ENCODE measurements around the gene USH1G. TPM values are rescaled to one million over a fixed set of nuclear protein-coding genes. Genes with fewer than 3 reads are reported as not detected.
"Not testable (repeated sequence)": the region's sequence is repeated elsewhere in the genome, so short reads cannot be mapped to it uniquely, and the experiment has no call there.

The USH1G gene
- total RNA-seq: not detected

DNA sequence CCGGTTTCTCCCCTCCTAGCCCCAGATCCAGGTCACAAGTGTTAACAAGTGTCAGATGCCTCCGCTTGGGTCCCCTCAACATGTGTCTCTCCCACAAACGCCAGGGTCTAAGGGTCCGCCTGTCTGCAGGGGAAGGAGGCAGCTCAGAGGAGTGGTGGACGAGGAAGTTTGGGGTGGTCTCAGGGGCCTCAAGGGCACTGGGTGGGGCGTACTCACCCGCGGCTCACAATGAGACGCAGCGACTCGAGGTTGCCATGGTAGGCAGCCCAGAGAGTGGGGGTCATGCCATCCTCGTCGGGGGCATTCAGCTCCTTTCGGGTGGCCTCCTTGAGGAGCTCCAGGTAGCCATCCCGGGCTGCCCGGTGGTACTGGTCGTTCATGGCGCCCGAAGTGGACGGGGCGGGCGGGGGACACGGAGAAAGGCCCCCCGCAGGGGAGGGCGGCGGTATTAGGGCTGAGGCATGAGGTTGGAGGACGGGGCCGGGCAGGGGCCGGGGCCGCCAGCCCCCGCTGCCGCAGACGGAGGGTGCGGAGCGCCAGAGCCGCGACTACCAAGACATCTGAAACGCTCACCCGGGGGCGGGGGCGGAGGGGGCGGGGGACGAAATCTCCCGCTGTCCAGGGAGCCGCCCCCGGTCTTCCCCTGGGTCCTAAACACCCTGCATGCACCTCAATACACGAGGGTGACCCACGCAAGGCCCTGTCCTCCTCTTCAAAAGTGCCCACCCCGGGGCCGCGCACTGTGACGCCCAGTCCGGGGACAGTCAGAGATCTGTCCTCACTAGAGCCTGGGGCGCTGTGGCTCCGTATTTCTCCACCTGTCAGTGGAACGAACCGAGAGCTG, at the start of gene USH1G:
Gene USH1G, minus strand, starts transcription at position 562 of the 844 bp plus-strand sequence. Its CDS starts 182 bp downstream, at position 380.
- intact Hi-C loops (cut with DNase I): no loop called here
- DNase-seq (ENCODE audit: low spot score) (no peak), ATAC-seq (peak; percentile 18)

DNA sequence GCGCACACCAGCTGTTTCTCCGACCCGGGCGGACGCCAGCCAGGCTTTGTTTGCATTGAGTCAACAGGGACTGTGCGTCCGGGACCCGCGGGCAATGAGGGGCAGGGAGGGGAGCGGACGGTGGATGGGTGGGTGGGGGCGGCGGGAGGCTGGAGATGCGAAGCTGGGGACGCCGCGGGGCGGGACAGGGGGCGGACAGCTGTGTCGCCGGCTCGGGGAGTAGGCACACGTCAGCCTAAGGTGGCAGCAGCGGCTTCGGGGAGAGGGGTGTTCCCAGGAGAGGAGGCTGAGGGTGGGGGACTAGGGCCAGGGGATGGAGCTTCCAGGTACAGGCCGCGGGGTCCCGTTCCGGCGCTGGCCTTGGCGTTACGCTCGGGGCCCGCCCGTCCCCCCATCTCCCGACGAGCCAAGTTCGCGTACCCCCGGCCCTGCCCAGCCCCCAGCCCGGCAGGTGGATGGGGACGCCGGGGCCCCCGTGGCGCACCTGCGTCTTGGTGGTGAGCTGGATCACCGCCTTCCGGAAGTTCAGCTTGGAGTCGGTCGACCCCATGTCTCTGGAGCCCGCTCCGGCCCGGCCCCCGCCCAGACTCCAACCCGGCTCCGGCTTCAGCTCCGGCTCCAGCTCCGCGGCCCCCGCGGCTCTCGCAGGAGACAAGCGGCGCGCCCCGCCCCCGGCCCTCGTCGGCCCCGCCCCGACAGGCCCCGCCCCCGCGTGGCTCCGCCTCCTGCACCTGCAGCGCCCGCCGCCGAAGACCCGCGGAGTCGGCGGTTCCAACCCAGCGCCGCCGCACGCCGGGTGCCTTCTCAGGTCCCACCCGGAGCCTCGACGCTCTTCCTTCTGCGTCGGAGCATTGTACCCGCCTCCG, 49.3 kb upstream of the USH1G start, which contains the start of gene HID1:
Gene HID1, minus strand, starts transcription at position 653 of the 866 bp plus-strand sequence. Its CDS starts 103 bp downstream, at position 550.
- intact Hi-C loops (cut with DNase I): no loop called here
- ATAC-seq (peak; percentile 31), DNase-seq (ENCODE audit: low spot score) (no peak)

DNA sequence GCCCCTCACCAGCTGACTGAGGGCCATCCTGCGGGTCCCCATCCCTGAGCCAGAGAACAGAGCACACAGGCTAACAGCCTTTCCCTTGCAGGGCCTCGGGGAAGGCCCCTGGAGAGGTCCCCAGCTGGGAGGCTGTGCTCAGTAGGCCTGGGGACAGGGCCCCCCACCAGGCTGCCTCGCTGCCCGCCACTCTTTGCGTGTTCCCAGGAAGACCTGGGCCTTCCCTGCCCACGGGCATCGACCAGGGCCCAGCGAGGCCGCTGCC, 48.7 kb upstream of the USH1G start:
- intact Hi-C loops (cut with DNase I): no loop called here
- DNase-seq (ENCODE audit: low spot score) (no peak), ATAC-seq (peak; percentile 11)

DNA sequence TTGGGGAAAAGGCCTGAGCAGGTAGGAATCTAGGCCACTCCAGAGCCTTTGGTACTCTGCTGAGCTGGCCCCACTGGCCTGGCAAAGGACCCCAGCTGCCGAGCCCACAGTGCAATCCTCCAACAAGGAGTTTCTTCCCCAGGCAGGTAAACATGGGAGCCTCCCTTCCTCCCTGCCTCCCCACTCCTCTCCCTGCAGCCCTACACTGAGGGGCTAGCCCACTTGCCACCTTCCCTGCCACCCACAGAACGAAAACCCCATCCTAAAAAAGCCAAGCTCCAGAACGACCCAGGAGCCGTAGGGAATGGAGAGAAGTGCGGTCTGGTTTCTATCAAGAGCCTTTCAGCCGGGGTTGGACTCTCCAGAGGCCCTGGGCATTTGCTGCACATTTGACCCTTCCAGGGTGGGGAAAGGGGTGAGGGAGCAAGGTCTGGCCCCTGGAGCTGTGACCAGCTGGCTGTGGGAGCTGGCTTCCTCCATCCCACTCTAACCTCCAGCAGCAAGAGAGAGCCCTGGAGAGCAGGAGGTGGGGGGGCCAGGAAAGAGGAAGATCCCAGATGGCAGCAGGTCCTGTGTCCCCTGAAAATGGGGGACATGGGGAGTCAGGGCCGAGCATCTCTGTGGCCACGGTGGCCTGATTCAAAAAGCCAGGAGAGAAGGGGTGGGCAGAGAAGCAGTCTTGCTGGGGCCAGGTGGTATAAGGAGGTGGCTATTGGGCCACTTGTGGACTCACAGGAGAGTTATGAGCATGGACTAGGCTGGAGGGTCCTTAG, 48.2 kb upstream of the USH1G start:
- intact Hi-C loops (cut with DNase I): no loop called here
- DNase-seq (ENCODE audit: low spot score) (no peak), ATAC-seq (no peak)

DNA sequence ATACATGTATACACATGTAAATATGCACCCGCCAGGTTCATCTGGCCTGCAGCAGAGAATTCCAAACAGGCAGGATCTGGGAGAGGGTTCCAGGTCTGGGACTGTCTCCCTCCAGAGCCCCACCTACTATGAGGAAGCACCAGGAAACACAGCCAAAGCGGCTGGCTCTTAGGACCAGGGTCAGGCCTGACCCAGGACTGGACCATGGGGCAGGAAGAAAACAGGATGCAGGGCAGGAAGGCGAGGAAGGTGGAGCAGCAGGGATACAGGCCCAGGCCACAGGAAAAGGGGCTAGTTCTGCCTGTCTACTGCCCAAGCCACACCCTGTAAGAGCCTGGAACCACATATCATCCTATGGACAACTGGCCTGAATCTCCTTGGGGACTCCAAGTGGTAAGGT, 47.3 kb upstream of the USH1G start:
- ATAC-seq: no peak

DNA sequence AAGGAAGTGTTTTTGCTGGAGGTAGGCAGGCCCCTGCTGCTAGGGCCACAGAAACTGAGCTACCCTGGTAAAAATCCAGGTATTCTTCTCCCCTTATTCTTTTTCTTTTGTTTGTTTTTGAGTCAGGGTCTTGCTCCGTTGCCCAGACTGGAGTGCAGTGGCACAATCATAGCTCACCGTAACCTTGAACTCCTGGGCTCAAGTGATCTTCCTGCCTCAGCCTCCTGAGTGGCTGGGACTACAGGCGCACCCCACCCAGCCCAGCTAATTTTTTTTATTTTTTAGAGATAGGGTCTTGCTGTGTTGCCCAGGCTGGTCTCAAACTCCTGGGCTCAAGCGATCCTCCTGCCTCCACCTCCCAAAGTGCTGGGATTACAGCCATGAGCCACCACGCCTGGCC, 46.4 kb upstream of the USH1G start:
- intact Hi-C loops (cut with DNase I): loop anchor here (10.0 kb wide), 1 partner anchor 45 kb away; the partner anchor contains the start of gene MRPL58
- not testable (repeated sequence) for ATAC-seq; DNase-seq (ENCODE audit: low spot score)

More for the DNA sequence above, 47.3 kb upstream of the USH1G start:
- no peak for DNase-seq (ENCODE audit: low spot score)
- intact Hi-C loops (cut with DNase I): no loop called here

DNA sequence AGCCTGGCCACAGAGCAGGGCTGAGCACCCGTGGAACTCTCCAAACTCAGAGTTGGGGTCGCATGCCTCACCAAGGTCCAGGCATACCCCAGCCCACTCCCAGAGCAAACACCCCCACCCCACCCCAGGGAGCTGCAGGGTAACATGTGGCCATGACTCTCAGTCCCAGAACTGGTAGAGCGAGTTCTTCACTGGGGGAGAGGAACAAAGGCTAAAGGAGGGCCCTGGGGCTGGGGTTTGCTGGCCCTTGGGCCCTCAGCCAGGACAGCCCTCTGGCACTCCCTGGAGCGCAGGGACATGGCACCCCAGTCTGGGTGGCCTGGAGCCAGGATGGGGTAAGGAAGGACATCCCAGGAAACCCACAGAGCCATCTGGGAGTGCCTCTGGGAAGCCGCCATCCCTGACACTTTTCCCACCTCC, 45.3 kb upstream of the USH1G start:
- DNase-seq (ENCODE audit: low spot score): no peak
- ATAC-seq: no peak
- intact Hi-C loops (cut with DNase I): loop anchor here (10.0 kb wide), 1 partner anchor 46 kb away; the partner anchor contains the start of gene MRPL58

DNA sequence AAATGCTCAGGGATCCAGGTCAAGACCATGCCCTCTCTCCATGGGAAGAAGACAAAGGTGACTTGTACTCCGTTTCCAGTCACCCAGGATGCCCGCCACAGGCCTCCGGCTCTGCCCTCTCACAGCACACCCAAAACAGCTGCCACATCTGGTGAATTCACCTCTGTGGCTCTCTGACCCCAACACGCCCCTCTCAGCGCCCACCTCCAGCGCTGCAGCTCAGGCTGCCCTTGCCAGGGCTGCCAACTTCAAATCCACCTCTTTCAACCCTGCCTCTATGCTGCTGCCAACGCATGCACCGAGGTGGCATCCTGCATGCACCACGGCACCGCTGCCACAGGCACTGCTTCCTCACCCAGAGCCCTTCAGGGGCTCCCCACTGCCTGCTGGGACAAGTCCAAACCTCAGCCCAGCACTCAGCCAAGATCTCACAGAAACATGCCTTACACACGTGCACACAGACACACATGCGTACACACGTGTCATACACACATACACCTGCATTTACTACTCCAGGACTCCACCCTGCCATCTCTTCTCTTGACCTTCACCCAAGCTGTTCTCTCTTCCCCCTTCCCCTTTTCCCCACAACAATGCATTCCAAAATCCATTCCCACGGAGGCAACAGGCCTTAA, 42.0 kb upstream of the USH1G start:
- DNase-seq (ENCODE audit: low spot score) (no peak), ATAC-seq (no peak)
- intact Hi-C loops (cut with DNase I): loop anchor here (10.0 kb wide), 1 partner anchor 50 kb away; the partner anchor contains the start of gene MRPL58

DNA sequence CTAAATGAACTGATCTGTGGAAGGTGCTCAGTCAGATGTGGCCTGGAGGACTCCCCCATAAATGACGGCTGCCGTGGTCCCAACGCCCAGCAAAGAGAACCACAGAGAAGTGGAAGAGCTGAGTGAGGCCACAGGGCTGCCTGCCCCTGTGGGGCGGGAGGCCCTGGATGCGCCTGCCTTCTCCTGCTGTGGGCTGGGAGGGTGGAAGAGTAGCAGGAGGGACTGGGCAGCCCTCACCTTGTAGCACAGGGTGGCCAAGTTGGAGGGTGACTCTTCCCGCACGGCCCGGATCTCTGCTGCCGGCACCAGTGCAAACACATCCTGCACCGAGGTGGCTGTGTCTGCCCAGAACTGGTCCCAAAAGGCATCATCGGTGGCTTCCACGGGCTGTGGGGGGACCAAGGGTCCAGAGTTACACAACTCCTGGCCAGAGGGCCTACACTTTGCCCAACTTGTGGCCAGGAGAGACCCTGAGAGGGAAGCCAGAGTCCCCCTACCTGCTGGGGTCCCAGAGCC, 41.2 kb upstream of the USH1G start:
- intact Hi-C loops (cut with DNase I): loop anchor here (10.0 kb wide), 1 partner anchor 50 kb away; the partner anchor contains the start of gene MRPL58
- ATAC-seq: no peak

DNA sequence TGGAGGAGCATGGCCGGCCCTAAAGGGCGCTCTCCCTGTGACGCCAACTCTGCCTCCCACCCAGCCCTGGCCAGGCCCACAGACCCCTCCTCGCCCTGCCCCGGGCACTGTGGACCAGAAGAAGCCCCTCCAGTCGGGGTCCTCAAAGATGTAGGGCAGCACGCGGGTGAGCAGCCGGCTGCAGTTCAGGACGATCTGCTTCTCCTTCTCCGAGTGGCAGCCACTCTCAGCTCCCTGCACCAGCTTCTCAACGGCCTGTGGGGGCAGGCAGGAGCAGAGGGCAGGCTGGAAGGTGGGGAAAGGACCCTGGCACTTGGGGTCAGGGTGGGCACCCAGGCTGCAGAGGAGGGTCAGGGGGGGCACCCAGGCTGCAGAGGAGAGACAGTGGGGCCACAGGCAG, 40.6 kb upstream of the USH1G start:
- intact Hi-C loops (cut with DNase I): loop anchor here (10.0 kb wide), 1 partner anchor 51 kb away; the partner anchor contains the start of gene MRPL58
- no peak for ATAC-seq

More for the DNA sequence above, 41.2 kb upstream of the USH1G start:
- DNase-seq (ENCODE audit: low spot score): no peak

DNA sequence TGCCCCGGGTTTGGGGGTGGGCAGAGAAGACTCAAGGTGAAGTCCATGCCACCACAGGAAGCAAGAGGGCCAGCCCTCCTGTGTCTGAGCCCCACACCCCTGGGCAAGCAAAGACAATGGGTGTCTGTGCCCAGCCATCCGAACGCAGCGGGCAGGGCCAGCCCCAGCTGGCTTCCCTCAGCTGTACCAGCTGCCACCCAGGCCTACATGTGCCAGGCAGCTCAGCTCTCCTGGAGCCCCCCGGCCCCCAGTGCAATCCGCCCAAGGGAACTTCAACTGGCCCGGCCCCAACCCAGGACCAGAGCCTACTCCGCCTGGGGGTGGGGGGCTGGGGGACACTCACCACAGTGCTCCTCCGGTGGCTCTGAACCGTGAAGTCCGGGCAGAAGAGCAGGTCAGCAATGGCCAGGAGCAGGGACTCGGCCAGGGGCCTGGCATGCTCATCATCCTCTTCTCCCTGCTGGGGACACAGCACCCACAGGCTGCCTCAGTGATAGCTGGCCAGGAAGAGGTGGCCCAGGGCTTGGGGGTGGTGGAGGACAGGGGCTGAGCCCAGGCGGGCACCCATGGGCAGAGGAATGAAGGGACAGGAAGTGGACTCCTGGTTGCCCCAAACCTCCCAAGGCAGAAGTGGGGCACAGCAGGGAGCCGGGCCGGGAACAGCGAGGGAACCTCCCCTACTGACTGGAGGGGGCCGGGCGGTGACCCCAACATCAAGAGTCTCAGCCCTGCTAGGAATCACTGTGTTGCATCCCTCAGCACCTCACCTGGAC, 39.8 kb upstream of the USH1G start:
- DNase-seq (ENCODE audit: low spot score) (no peak), ATAC-seq (no peak)
- intact Hi-C loops (cut with DNase I): loop anchor here (10.0 kb wide), 1 partner anchor 52 kb away; the partner anchor contains the start of gene MRPL58

More for the DNA sequence above, 40.6 kb upstream of the USH1G start:
- DNase-seq (ENCODE audit: low spot score): no peak

DNA sequence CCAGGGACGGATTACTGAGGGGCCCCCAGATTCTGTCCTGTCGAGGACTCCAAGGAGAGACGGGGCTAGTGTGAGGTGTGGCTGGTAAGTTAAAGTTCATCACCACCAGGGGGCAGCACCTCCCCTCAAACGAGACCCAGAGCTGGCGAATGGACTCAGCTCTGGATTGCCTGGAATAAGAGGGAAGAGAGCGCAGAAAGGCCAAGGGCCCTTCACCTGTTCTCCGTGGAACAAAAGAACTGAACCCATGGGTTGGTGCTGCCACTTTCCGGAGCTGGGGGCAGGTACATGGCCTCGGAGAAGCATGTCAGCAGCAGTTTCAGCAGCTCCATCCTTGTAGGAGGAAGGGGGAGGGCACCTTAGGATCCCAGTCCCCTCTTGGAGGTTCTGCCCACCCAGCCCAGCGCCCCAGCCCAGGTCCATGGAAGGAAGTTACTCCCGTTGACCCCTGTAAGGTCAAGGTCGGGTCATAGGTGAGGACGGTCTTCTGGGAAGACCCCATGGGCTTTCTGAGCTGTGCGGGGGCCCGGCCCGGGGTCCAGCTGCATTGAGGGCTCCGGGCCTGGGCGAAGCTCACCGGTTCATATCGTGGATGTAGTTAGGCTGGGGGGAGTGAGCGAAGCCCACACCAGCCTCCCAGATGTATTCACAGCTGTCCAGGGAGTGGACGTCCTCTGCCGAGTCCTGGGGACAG, 38.7 kb upstream of the USH1G start:
- intact Hi-C loops (cut with DNase I): loop anchor here (10.0 kb wide), 1 partner anchor 53 kb away; the partner anchor contains the start of gene MRPL58
- DNase-seq (ENCODE audit: low spot score): peak; percentile 95
- ATAC-seq: peak; percentile 89

DNA sequence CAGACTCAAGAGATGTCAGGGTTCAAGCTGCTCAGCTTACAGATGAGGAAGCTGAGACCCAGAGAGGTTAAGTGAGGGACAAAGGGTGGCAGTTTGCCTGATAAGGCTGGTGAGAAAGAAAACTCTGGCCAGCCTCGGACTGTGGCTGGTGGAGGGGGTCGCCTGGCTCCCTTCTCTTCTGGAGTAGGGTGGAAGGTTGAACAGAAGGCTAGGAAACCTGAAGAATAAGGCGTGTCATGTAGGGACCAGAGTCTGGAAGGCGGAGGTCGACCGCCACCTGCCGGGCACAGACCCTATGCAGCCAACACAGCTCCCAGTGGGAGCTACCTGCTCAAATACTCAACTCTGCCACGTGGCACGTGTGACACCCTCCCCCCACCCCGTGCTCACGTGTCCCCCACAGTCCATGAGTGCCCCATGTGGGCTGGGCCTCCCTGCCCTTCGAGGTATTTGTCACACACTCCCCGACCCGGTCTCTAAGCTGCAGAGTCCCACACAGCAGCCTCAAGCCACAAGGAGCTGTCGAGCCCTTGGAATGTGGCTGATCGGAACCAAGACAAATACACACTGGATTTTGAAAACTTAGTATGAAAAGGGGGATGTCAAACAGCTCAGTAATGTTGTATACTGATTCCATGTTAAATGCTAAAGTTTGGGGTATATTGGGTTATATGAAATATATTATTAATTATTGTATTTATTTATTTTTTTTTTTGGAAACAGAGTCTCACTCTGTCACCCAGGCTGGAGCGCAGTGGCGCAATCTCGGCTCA, 37.7 kb upstream of the USH1G start:
- intact Hi-C loops (cut with DNase I): loop anchor here (10.0 kb wide), 1 partner anchor 54 kb away; the partner anchor contains the start of gene MRPL58
- DNase-seq (ENCODE audit: low spot score): no peak
- ATAC-seq: no peak

DNA sequence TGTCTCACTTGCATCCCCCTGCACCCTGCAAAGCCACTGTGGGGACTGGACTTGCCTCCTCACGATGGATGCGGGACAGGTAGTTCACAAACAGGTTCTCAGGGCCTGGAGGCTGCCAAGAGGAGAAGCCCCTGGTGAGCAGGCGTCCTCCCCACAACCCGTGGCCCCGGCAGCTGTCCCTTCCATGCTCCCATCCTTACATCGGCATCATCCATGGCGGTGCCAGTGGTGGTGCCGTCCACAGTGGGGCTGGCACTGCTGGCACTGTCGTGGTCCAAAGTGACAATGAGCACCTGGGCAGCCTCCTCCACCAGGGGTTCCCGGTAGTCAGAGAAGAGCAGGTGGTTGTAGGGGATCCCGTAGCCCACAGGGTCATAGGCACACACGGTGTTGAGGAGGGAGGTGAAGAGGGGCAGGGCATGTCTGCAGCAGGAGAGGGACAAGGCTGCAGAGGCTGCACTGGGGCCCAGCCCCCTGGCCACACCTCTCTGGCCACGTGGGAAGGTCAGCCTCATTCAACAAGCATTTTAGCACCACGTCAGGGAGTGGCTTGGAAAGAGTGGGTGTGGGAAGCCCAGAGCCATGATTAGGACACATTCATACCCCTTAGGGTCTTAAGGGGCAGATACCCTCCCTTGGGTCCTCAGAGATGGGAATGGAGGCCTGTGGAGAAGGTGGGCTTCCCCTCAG, 36.9 kb upstream of the USH1G start:
- intact Hi-C loops (cut with DNase I): loop anchor here (10.0 kb wide), 1 partner anchor 55 kb away; the partner anchor contains the start of gene MRPL58
- ATAC-seq (no peak), DNase-seq (ENCODE audit: low spot score) (no peak)

All from sciatic nerve (tissue), 2 donors.